ACC112 (cell line): ENCODE measurements around the gene SMURF2.

Source experiments
- H2AFZ ChIP-seq: fragments of 200-600 bp; sonication (generic); one replicate; pipeline ENCODE4 v1.6.0; 2017; ENCODE audit warnings: antibody characterized with exemption, low read length; ENCODE audit not compliant: unreplicated experiment
- H3K27ac ChIP-seq: fragments of 200-600 bp; sonication (generic); 2 replicates; pipeline ENCODE4 v1.5.1; 2014; ENCODE audit warnings: low read depth, mild to moderate bottlenecking, antibody characterized with exemption, low read length, moderate library complexity
- H3K27me3 ChIP-seq: fragments of 200-600 bp; sonication (generic); 2 replicates; pipeline ENCODE4 v1.6.1; 2014; ENCODE audit warnings: mild to moderate bottlenecking, antibody characterized with exemption, low read length, moderate library complexity, mixed read lengths; ENCODE audit not compliant: insufficient read depth
- H3K36me3 ChIP-seq: fragments of 200-600 bp; sonication (generic); 2 replicates; pipeline ENCODE4 v1.6.1; 2016; ENCODE audit warnings: mild to moderate bottlenecking, antibody characterized with exemption, low read length, moderate library complexity, mixed read lengths; ENCODE audit not compliant: insufficient read depth
- H3K4me1 ChIP-seq: fragments of 200-600 bp; sonication (generic); one replicate; pipeline ENCODE4 v1.6.1; 2016; ENCODE audit warnings: low read length, mixed read lengths; ENCODE audit not compliant: insufficient read depth, unreplicated experiment, control insufficient read depth
- H3K4me3 ChIP-seq: fragments of 200-600 bp; sonication (generic); 2 replicates; pipeline ENCODE4 v1.5.1; 2014; ENCODE audit warnings: mild to moderate bottlenecking, low read depth, low read length
- H3K79me2 ChIP-seq: fragments of 200-600 bp; sonication (generic); one replicate; pipeline ENCODE4 v1.6.0; 2016; ENCODE audit warnings: low read length; ENCODE audit not compliant: control insufficient read depth, unreplicated experiment, insufficient read depth

SMURF2 gene

GRCh38 chr17:64496786-64497564 lies 165.1 kb downstream of the SMURF2 start, which contains the start of gene POLG2:
POLG2 (minus strand) TSS chr17:64497054; CDS start chr17:64496968, 86 bp downstream.
- Histone ChIP-seq H3K4me1 (peaks cover 38% of the 10 kb centered on the region), H3K36me3 (peaks cover 42% of the 10 kb centered on the region), H3K79me2 (peaks cover 43% of the 10 kb centered on the region), H2AFZ (no peak within 1 kb of the TSS), H3K27ac (peak within 1 kb of the TSS; percentile 84), H3K27me3 (no peaks in the 10 kb centered on the region), H3K4me3 (peak within 1 kb of the TSS; percentile 88)

- Histone ChIP-seq H3K4me3 (peak overlapping the region; percentile 88), H3K27me3 (no peaks in the 10 kb centered on the region), H3K4me1 (peaks cover 33% of the 10 kb centered on the region), H3K79me2 (peaks cover 37% of the 10 kb centered on the region), H3K36me3 (peaks cover 41% of the 10 kb centered on the region), H2AFZ (no peak overlapping the region), H3K27ac (peak overlapping the region; percentile 84; the same call in 1 of the 2 replicates)
Observed at GRCh38 chr17:64496348-64496785, 165.7 kb downstream of the SMURF2 start.
